ENCODE measurements around the gene ZNF207. TPM values are rescaled to one million over a fixed set of nuclear protein-coding genes. Genes with fewer than 3 reads are reported as not detected.

ZNF207 gene
- total and polyA plus RNA-seq, 4 donors: 38.3 to 142 (median 56.8) TPM

DNA sequence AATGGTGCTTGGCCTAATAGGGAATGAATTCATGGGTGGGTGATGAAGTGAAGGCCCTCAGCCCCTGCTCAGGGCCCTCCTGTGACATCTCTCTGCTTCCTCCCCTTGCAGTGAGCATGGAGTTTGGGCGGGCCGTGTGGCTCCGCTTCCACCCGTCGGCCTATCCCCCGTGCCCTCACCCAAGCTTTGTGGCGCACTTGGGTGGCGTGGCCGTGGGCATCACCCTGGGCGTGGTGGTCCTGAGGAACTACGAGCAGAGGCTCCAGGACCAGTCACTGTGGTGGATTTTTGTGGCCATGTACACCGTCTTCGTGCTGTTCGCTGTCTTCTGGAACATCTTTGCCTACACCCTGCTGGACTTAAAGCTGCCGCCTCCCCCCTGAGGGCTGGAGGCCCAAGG is 29.1 kb upstream of the ZNF207 start:
- no peaks in the 10 kb centered on the region for H3K27me3 ChIP-seq (ENCODE audit: control insufficient read depth in 4 of 4, insufficient read depth in 4 of 4, low read length in 3 of 4)
- H3K9ac ChIP-seq (ENCODE audit: low read depth in 1 of 2, low read length in 2 of 2): no peak overlapping the region
- no peaks in the 10 kb centered on the region for H3K36me3 ChIP-seq (ENCODE audit: control insufficient read depth in 4 of 4, insufficient read depth in 3 of 4, low read depth in 1 of 4, low read length in 3 of 4)
- no peak overlapping the region for H3K4me3 ChIP-seq (ENCODE audit: low read depth in 1 of 3, low read length in 3 of 3)
- TF ChIP-seq, protein P1, sequence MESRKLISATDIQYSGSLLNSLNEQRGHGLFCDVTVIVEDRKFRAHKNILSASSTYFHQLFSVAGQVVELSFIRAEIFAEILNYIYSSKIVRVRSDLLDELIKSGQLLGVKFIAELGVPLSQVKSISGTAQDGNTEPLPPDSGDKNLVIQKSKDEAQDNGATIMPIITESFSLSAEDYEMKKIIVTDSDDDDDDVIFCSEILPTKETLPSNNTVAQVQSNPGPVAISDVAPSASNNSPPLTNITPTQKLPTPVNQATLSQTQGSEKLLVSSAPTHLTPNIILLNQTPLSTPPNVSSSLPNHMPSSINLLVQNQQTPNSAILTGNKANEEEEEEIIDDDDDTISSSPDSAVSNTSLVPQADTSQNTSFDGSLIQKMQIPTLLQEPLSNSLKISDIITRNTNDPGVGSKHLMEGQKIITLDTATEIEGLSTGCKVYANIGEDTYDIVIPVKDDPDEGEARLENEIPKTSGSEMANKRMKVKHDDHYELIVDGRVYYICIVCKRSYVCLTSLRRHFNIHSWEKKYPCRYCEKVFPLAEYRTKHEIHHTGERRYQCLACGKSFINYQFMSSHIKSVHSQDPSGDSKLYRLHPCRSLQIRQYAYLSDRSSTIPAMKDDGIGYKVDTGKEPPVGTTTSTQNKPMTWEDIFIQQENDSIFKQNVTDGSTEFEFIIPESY (IDR thresholded peaks at IDR 0.05): no peak
- TF ChIP-seq YY1 (IDR thresholded peaks at IDR 0.05) (no peak), HNF4G (IDR thresholded peaks at IDR 0.05) (no peak), RAD21 (IDR thresholded peaks at IDR 0.05) (no peak), NR2F2 (IDR thresholded peaks at IDR 0.05) (no peak), GABPA (IDR thresholded peaks at IDR 0.05 in 1 of 2, conservative IDR thresholded peaks at IDR 0.05 in 1 of 2) (no peak), FOXA2 (IDR thresholded peaks at IDR 0.05) (no peak), SP1 (IDR thresholded peaks at IDR 0.05) (no peak), FOXA1 (IDR thresholded peaks at IDR 0.05) (no peak)
- TF ChIP-seq, protein P2, sequence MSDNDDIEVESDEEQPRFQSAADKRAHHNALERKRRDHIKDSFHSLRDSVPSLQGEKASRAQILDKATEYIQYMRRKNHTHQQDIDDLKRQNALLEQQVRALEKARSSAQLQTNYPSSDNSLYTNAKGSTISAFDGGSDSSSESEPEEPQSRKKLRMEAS (IDR thresholded peaks at IDR 0.05): no peak
- TF ChIP-seq, protein P3, sequence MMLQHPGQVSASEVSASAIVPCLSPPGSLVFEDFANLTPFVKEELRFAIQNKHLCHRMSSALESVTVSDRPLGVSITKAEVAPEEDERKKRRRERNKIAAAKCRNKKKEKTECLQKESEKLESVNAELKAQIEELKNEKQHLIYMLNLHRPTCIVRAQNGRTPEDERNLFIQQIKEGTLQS (IDR thresholded peaks at IDR 0.05): no peak
- peaks cover 0 to 10% (median 3%) of the 10 kb centered on the region in 4 donors for H3K4me1 ChIP-seq (ENCODE audit: control insufficient read depth in 4 of 4, insufficient read depth in 4 of 4, low read length in 3 of 4)
- 95% methylated on average over 15 of the region's 15 CpGs for WGBS
- H3K9me3 ChIP-seq (ENCODE audit: control insufficient read depth in 4 of 4, low read length in 3 of 4): no peaks in the 10 kb centered on the region
- no peak overlapping the region for H3K27ac ChIP-seq (ENCODE audit: low read depth in 1 of 2, low read length in 2 of 2)
- DNase-seq (ENCODE audit: low spot score): no peak

DNA sequence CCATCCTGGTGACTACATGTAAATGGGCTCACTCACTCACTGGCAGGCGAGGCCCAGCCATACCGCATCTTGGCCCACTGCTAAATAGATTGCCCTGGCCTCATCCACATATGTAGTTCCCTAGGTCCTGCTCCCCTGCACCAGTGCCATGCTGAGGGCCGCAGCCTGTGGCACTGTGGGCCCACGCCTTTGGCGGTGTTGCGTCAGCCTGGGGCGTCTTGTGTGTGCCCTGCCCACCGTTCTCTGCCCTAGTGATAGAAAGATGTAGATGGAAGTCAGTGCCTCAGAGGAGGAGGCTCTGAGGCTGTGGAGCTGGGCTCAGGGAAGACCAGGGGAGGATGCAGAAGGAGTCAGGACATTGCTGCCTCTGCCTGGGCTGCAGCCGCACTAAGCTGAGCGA is 26.9 kb upstream of the ZNF207 start:
- 96% methylated on average over 10 of the region's 10 CpGs for WGBS
- no peak for TF ChIP-seq EGR1 (IDR thresholded peaks at IDR 0.05; ENCODE audit: low read depth in 2 of 2)
- TF ChIP-seq, protein P1 (IDR thresholded peaks at IDR 0.05): no peak
- TF ChIP-seq RAD21 (IDR thresholded peaks at IDR 0.05): no peak
- no peak for TF ChIP-seq GABPA (IDR thresholded peaks at IDR 0.05 in 1 of 2, conservative IDR thresholded peaks at IDR 0.05 in 1 of 2)
- TF ChIP-seq, protein P4, sequence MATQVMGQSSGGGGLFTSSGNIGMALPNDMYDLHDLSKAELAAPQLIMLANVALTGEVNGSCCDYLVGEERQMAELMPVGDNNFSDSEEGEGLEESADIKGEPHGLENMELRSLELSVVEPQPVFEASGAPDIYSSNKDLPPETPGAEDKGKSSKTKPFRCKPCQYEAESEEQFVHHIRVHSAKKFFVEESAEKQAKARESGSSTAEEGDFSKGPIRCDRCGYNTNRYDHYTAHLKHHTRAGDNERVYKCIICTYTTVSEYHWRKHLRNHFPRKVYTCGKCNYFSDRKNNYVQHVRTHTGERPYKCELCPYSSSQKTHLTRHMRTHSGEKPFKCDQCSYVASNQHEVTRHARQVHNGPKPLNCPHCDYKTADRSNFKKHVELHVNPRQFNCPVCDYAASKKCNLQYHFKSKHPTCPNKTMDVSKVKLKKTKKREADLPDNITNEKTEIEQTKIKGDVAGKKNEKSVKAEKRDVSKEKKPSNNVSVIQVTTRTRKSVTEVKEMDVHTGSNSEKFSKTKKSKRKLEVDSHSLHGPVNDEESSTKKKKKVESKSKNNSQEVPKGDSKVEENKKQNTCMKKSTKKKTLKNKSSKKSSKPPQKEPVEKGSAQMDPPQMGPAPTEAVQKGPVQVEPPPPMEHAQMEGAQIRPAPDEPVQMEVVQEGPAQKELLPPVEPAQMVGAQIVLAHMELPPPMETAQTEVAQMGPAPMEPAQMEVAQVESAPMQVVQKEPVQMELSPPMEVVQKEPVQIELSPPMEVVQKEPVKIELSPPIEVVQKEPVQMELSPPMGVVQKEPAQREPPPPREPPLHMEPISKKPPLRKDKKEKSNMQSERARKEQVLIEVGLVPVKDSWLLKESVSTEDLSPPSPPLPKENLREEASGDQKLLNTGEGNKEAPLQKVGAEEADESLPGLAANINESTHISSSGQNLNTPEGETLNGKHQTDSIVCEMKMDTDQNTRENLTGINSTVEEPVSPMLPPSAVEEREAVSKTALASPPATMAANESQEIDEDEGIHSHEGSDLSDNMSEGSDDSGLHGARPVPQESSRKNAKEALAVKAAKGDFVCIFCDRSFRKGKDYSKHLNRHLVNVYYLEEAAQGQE (IDR thresholded peaks at IDR 0.05): no peak
- no peak for TF ChIP-seq FOXA1 (IDR thresholded peaks at IDR 0.05)
- Histone ChIP-seq H3K9me3 (ENCODE audit: control insufficient read depth in 4 of 4, low read length in 3 of 4) (no peaks in the 10 kb centered on the region), H3K4me3 (ENCODE audit: low read depth in 1 of 3, low read length in 3 of 3) (no peak overlapping the region), H3K9ac (ENCODE audit: low read depth in 1 of 2, low read length in 2 of 2) (no peak overlapping the region), H3K4me1 (ENCODE audit: control insufficient read depth in 4 of 4, insufficient read depth in 4 of 4, low read length in 3 of 4) (peaks cover 0 to 10% (median 6%) of the 10 kb centered on the region in 4 donors), H3K27me3 (ENCODE audit: control insufficient read depth in 4 of 4, insufficient read depth in 4 of 4, low read length in 3 of 4) (no peaks in the 10 kb centered on the region), H3K27ac (ENCODE audit: low read depth in 1 of 2, low read length in 2 of 2) (no peak overlapping the region), H3K36me3 (ENCODE audit: control insufficient read depth in 4 of 4, insufficient read depth in 3 of 4, low read depth in 1 of 4, low read length in 3 of 4) (no peaks in the 10 kb centered on the region)
- no peak for DNase-seq (ENCODE audit: low spot score)
